Panc1 (cell line): ENCODE measurements around the gene SH3BGRL2. TPM values are rescaled to one million over a fixed set of nuclear protein-coding genes. Genes with fewer than 3 reads are reported as not detected.

Source experiments
- ATAC-seq: fragments of 200-7000 bp; cut with Tn5 transposase; 2 replicates; pipeline ENCODE4 v1.9.1; 2020; ENCODE audit warnings: mild to moderate bottlenecking, moderate library complexity
- BruUV-seq: library from RNA; stranded (reverse); fragments of 400-500 nt; replicated peaks from 2 replicates; lab custom pipeline; 2021; lab: Mats Ljungman, UMichigan
- CTCF ChIA-PET: fragments of 300-600 bp; sonication (Branson Sonifier 250); formaldehyde crosslinking; loops from one replicate; lab custom pipeline; 2022; ENCODE audit warnings: antibody characterized with exemption; lab: Charles Lee
- POLR2A ChIA-PET: fragments of 300-600 bp; sonication (Branson Sonifier 250); formaldehyde crosslinking; loops from one replicate; lab custom pipeline; 2022; ENCODE audit warnings: antibody characterized with exemption; lab: Charles Lee
- DNase-seq: peaks from one replicate; pipeline ENCODE4 v3.0.0-alpha.2; 2010; ENCODE audit warnings: low read depth, low spot score
- H3K27ac ChIP-seq: 2 replicates; pipeline ENCODE4 v1.5.1; 2011; ENCODE audit warnings: mild to moderate bottlenecking, low read length, inconsistent platforms
- H3K27me3 ChIP-seq: fragments of 200-500 bp; sonication (Bioruptor generic); 2 replicates; pipeline ENCODE4 v1.6.0; 2014; ENCODE audit warnings: low read length, inconsistent platforms; ENCODE audit not compliant: control insufficient read depth, insufficient read depth
- H3K36me3 ChIP-seq: fragments of 200-500 bp; sonication (Bioruptor generic); 2 replicates; pipeline ENCODE4 v1.5.1; 2014; ENCODE audit warnings: inconsistent platforms, mild to moderate bottlenecking, low read length, moderate library complexity; ENCODE audit not compliant: control insufficient read depth, insufficient read depth
- H3K4me1 ChIP-seq: 2 replicates; pipeline ENCODE4 v1.5.1; 2011; ENCODE audit warnings: inconsistent platforms, mild to moderate bottlenecking, low read length, moderate library complexity; ENCODE audit not compliant: control insufficient read depth, insufficient read depth
- H3K4me3 ChIP-seq, 2 experiments: 2 replicates each; pipeline ENCODE4 v1.5.1; 2011 to 2012; ENCODE audit warnings: low read depth in 2 of 2, low read length in 2 of 2, mild to moderate bottlenecking in 2 of 2, inconsistent platforms in 1 of 2, moderate library complexity in 1 of 2
- H3K9me3 ChIP-seq: fragments of 200-500 bp; sonication (Bioruptor generic); 2 replicates; pipeline ENCODE4 v1.5.1; 2014; ENCODE audit warnings: low read depth, mild to moderate bottlenecking, inconsistent platforms, low read length, moderate library complexity; ENCODE audit not compliant: control insufficient read depth, insufficient read depth
- CTCF ChIP-seq: fragments of 450-650 bp; IDR thresholded peaks from 2 replicates; pipeline ENCODE4 v1.5.1; 2017; ENCODE audit warnings: mild to moderate bottlenecking
- POLR2AphosphoS5 ChIP-seq: IDR thresholded peaks from 2 replicates; pipeline ENCODE4 v1.6.1; 2012; ENCODE audit warnings: mild to moderate bottlenecking, low read depth, low read length, moderate library complexity
- SIN3A ChIP-seq: IDR thresholded peaks from 2 replicates; pipeline ENCODE4 v1.6.1; 2012; ENCODE audit warnings: low read depth, mild to moderate bottlenecking, low read length, moderate library complexity, borderline replicate concordance; ENCODE audit not compliant: insufficient read depth
- TCF7L2 ChIP-seq: IDR thresholded peaks from 2 replicates; pipeline ENCODE4 v1.6.1; 2011; ENCODE audit warnings: mild to moderate bottlenecking, low read depth, low read length, inconsistent platforms
- in situ Hi-C: cut with HindIII; loops from 2 replicates; pipeline ENCODE4 v1.10.0; 2016; ENCODE audit warnings: low sequenced_read_pairs, low pct_unique_long_range_greater_than_20kb
- intact Hi-C: fragments of 100-400 bp; cut with micrococcal nuclease; formaldehyde crosslinking; loops from one replicate; pipeline ENCODE4 v1.10.0; 2022; ENCODE audit not compliant: unreplicated experiment
- total RNA-seq: library from RNA; stranded (reverse); gene quantifications from one replicate; pipeline ENCODE4 v1.2.1, GENCODE V29; 2021; ENCODE audit not compliant: unreplicated experiment
- TF ChIP-seq, protein P1 (sequence below), 2 experiments: IDR thresholded peaks; 2 replicates each; pipeline ENCODE4 v1.6.1; 2011 to 2012; ENCODE audit warnings: low read depth in 2 of 2, control low read depth in 1 of 2, low read length in 1 of 2, mild to moderate bottlenecking in 1 of 2, moderate library complexity in 1 of 2; ENCODE audit not compliant: insufficient read depth in 1 of 2

The SH3BGRL2 gene
- total RNA-seq, 1 experiment from 2014 or later = 8.5 TPM

DNA sequence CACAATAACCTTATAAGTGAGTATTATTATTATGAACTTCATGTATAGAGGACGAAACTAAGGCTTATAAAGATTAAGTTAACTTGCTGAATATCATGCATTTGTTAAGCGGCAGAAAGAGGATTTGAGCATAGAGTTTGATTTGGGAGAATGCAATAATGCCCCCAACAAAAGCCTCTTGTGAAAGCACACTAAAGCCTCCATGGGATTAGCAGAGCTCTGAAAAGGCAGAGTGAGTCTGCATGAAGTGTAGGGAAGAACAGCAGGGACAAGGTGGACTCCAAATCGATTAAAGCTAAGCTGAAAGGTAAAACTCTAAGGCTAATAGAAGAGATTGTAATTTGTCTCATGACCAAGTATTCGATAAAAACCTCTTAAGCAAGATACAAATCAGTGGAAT, 100.3 kb downstream of the SH3BGRL2 start:
- H3K4me1 ChIP-seq = peaks cover 13% of the 10 kb centered on the region
- POLR2A ChIA-PET = no interaction called here
- TF ChIP-seq CTCF (no peak), SIN3A (no peak), TCF7L2 (no peak), POLR2AphosphoS5 (no peak)
- TF ChIP-seq, protein P1, sequence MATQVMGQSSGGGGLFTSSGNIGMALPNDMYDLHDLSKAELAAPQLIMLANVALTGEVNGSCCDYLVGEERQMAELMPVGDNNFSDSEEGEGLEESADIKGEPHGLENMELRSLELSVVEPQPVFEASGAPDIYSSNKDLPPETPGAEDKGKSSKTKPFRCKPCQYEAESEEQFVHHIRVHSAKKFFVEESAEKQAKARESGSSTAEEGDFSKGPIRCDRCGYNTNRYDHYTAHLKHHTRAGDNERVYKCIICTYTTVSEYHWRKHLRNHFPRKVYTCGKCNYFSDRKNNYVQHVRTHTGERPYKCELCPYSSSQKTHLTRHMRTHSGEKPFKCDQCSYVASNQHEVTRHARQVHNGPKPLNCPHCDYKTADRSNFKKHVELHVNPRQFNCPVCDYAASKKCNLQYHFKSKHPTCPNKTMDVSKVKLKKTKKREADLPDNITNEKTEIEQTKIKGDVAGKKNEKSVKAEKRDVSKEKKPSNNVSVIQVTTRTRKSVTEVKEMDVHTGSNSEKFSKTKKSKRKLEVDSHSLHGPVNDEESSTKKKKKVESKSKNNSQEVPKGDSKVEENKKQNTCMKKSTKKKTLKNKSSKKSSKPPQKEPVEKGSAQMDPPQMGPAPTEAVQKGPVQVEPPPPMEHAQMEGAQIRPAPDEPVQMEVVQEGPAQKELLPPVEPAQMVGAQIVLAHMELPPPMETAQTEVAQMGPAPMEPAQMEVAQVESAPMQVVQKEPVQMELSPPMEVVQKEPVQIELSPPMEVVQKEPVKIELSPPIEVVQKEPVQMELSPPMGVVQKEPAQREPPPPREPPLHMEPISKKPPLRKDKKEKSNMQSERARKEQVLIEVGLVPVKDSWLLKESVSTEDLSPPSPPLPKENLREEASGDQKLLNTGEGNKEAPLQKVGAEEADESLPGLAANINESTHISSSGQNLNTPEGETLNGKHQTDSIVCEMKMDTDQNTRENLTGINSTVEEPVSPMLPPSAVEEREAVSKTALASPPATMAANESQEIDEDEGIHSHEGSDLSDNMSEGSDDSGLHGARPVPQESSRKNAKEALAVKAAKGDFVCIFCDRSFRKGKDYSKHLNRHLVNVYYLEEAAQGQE (IDR thresholded peaks at IDR 0.05; ENCODE audit: insufficient read depth in 1 of 2, low read depth in 2 of 2, low read length in 1 of 2) = no peak
- intact Hi-C loops (no loop called here), in situ Hi-C loops (no loop called here)
- H3K4me3 ChIP-seq = no peak overlapping the region
- BruUV-seq = no TSS peak
- no peak for ATAC-seq
- CTCF ChIA-PET = no interaction called here
- no peak overlapping the region for H3K27ac ChIP-seq
- no peaks in the 10 kb centered on the region for H3K36me3 ChIP-seq
- no peaks in the 10 kb centered on the region for H3K9me3 ChIP-seq
- H3K27me3 ChIP-seq = no peaks in the 10 kb centered on the region; the same call in 1 of the 2 replicates
- no peak for DNase-seq

GRCh38 chr6:79733388-79733787, 102.3 kb downstream of the SH3BGRL2 start:
- intact Hi-C loops (no loop called here), in situ Hi-C loops (no loop called here)
- DNase-seq (no peak), ATAC-seq (no peak)
- CTCF ChIA-PET = no interaction called here
- Histone ChIP-seq H3K27ac (no peak overlapping the region), H3K4me1 (peaks cover 20% of the 10 kb centered on the region), H3K9me3 (no peaks in the 10 kb centered on the region), H3K4me3 (no peak overlapping the region), H3K27me3 (no peaks in the 10 kb centered on the region; the same call in 1 of the 2 replicates), H3K36me3 (no peaks in the 10 kb centered on the region)
- no peak for TF ChIP-seq CTCF
- TF ChIP-seq SIN3A = no peak
- TF ChIP-seq, protein P1 (IDR thresholded peaks at IDR 0.05; ENCODE audit: insufficient read depth in 1 of 2, low read depth in 2 of 2, low read length in 1 of 2) = no peak
- no peak for TF ChIP-seq TCF7L2
- TF ChIP-seq POLR2AphosphoS5 = no peak
- no TSS peak for BruUV-seq
- POLR2A ChIA-PET = no interaction called here
